Esophagus muscularis mucosa (tissue), 4 donors: ENCODE results near the gene ZNF423. TPM values are rescaled to one million over a fixed set of nuclear protein-coding genes. Genes with fewer than 3 reads are reported as not detected.

Experiments used
- DNase-seq: peaks from one replicate; pipeline ENCODE4 v3.0.0-alpha.2; 2017; ENCODE audit errors: extremely low spot score
- H3K27ac ChIP-seq, 4 donors: fragments of 200-600 bp; sonication (generic); replicated peaks in 1 of 4; 1 replicate in 3 of 4; 2 replicates in 1 of 4; pipeline ENCODE4 v1.5.1; 2016 to 2019; ENCODE audit warnings: mild to moderate bottlenecking in 1 of 4
- H3K27me3 ChIP-seq, 4 donors: fragments of 200-600 bp; sonication (generic); one replicate each; pipeline versions ENCODE4 v1.5.1 to v1.6.0; 2016 to 2019
- H3K36me3 ChIP-seq, 4 donors: fragments of 200-600 bp; sonication (generic); one replicate each; pipeline ENCODE4 v1.5.1; 2016 to 2019
- H3K4me1 ChIP-seq, 4 donors: fragments of 200-600 bp; sonication (generic); one replicate each; pipeline ENCODE4 v1.5.1; 2016 to 2019
- H3K4me3 ChIP-seq, 4 donors: fragments of 200-600 bp; sonication (generic); 1 replicate in 2 of 4; 2 replicates in 2 of 4; pipeline ENCODE4 v1.5.1; 2016 to 2019; ENCODE audit warnings: mild to moderate bottlenecking in 4 of 4, moderate library complexity in 1 of 4
- H3K9me3 ChIP-seq, 4 donors: fragments of 200-600 bp; sonication (generic); 1 replicate in 3 of 4; 2 replicates in 1 of 4; pipeline ENCODE4 v1.5.1; 2016 to 2019
- EP300 ChIP-seq: sonication (generic); formaldehyde crosslinking; IDR thresholded peaks from one replicate; pipeline ENCODE4 v1.6.1; 2017; ENCODE audit warnings: antibody characterized with exemption
- POLR2A ChIP-seq: fragments of 450-650 bp; IDR thresholded peaks from one replicate; pipeline ENCODE4 v1.6.1; 2017; ENCODE audit warnings: antibody characterized with exemption, moderate library complexity, mild to moderate bottlenecking, low read depth
- POLR2AphosphoS5 ChIP-seq, 2 donors: sonication (generic); formaldehyde crosslinking; IDR thresholded peaks; one replicate each; pipeline ENCODE4 v1.6.1; 2017; ENCODE audit warnings: antibody characterized with exemption in 2 of 2
- WGBS: methylation state at CpG from one replicate; pipeline ENCODE4 v1.1.5; 2018; 5-methylcytosine and 5-hydroxymethylcytosine counted together
- intact Hi-C: fragments of 100-400 bp; cut with DNase I; formaldehyde crosslinking; loops from one replicate; pipeline ENCODE4 v1.15.1; 2023
- total RNA-seq, 4 donors: library from RNA; depleted of rRNA; stranded (reverse); fragments of >200 nt; gene quantifications; one replicate each; pipeline versions ENCODE4 v1.1.0 to v1.2.1, GENCODE V29; 2016
- TF ChIP-seq, protein P1 (sequence below), 3 experiments: fragments of 200-600 bp in 2 of 3; fragments of 450-650 bp in 1 of 3; sonication (generic) in 2 of 3; IDR thresholded peaks; one replicate each; pipeline ENCODE4 v1.5.1; 2017 to 2019; ENCODE audit warnings: antibody characterized with exemption in 3 of 3, mild to moderate bottlenecking in 2 of 3, moderate library complexity in 1 of 3

The ZNF423 gene
- total RNA-seq, 4 donors from 2014 or later, result 8.7 to 22.5 (median 10.3) TPM

DNA sequence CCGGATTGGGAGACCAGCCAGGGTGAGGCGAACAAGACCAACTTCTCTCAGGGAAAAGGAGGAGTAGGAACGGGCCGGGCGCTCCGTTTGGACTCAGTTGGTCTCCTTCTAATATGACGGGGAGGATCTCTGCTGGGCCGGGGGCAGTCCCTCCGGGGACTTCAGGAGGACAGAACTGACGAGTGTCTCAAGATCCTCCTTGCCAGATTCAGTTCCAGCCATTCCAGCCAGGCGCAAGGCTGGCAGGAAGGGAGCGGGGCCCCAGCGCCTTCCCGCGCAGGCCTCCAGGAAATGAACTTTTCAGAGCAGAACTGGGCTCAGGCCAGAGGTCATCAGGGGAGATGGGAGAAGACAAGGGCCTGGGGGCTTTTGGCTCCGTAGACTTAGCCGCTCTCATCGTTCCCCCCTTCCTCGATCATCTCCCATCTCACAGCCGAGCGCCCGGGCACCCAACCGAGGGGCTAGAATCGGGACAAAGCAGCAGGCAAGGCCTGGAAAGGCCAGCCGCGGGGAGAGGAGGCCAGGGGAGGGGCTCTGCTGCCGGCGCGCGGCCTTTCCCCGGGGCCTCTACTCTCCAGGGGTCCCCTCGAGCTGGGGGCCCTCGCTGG lies 1.6 kb downstream of the ZNF423 start:
- Histone ChIP-seq H3K27me3 (peaks cover 0 to 5% (median 0%) of the 10 kb centered on the region in 4 donors), H3K36me3 (no peaks in the 10 kb centered on the region), H3K9me3 (no peaks in the 10 kb centered on the region), H3K27ac (peak overlapping the region; percentile 94 to 97 (median 96)), H3K4me1 (peaks cover 31 to 69% (median 66%) of the 10 kb centered on the region in 4 donors), H3K4me3 (peak overlapping the region; percentile 84 to 96 (median 87))
- no peak for DNase-seq
- TF ChIP-seq, protein P1, sequence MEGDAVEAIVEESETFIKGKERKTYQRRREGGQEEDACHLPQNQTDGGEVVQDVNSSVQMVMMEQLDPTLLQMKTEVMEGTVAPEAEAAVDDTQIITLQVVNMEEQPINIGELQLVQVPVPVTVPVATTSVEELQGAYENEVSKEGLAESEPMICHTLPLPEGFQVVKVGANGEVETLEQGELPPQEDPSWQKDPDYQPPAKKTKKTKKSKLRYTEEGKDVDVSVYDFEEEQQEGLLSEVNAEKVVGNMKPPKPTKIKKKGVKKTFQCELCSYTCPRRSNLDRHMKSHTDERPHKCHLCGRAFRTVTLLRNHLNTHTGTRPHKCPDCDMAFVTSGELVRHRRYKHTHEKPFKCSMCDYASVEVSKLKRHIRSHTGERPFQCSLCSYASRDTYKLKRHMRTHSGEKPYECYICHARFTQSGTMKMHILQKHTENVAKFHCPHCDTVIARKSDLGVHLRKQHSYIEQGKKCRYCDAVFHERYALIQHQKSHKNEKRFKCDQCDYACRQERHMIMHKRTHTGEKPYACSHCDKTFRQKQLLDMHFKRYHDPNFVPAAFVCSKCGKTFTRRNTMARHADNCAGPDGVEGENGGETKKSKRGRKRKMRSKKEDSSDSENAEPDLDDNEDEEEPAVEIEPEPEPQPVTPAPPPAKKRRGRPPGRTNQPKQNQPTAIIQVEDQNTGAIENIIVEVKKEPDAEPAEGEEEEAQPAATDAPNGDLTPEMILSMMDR (IDR thresholded peaks at IDR 0.05), result no peak
- TF ChIP-seq POLR2A, result no peak
- TF ChIP-seq POLR2AphosphoS5 (IDR thresholded peaks at IDR 0.05), result peak; percentile 35 to 39
- no peak for TF ChIP-seq EP300
- intact Hi-C loops, result no loop called here
- WGBS, result 31% methylated on average over 17 of the region's 33 CpGs

DNA sequence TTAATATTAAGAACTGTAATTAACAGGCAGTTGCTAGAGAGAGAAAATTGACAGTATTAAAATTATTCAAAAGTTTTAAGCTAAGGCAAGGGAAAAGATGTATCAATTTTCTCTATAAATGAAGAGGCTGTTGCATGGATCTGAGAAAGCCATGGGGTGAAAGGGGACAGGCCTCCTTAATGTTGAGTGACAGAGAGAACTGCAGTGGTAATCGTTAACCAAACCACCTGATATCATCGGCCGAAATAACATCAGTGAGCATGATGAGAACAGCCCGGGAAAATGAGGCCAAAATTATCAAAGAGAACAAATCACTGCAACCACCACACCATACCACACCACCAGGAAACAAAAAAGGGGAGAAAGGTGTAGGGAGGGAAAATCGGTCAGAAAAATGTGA lies 3.6 kb downstream of the ZNF423 start:
- Histone ChIP-seq H3K4me3 (no peak overlapping the region), H3K9me3 (no peaks in the 10 kb centered on the region), H3K36me3 (peaks cover 0 to 3% (median 0%) of the 10 kb centered on the region in 4 donors), H3K27ac (peak overlapping the region in 1 of 4 donors; percentile 34), H3K27me3 (no peaks in the 10 kb centered on the region), H3K4me1 (peaks cover 31 to 49% (median 47%) of the 10 kb centered on the region in 4 donors)
- no peak for DNase-seq
- TF ChIP-seq POLR2AphosphoS5 (IDR thresholded peaks at IDR 0.05), result no peak
- TF ChIP-seq EP300, result no peak
- TF ChIP-seq, protein P1 (IDR thresholded peaks at IDR 0.05), result no peak
- TF ChIP-seq POLR2A, result no peak
- WGBS, result 79% methylated on average over 5 of the region's 5 CpGs
- intact Hi-C loops, result no loop called here

DNA sequence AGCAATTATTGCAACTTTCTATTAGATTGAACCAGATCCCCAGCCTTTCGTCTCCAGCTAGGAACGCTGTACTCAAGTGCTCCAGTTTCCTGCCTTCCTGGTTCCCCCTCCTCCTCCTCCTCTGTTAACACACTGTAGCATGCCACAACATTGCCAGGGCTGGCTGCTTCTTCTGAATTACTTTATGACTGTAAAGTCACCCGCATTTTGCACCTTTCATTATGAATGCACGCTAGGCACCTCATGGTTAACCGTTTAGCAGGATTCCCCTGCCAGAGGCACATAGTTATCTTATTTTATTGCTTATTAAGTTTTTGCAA lies 4.5 kb downstream of the ZNF423 start:
- no peak overlapping the region for H3K27ac ChIP-seq
- 74% methylated on average over 5 of the region's 5 CpGs for WGBS
- intact Hi-C loops, result no loop called here

DNA sequence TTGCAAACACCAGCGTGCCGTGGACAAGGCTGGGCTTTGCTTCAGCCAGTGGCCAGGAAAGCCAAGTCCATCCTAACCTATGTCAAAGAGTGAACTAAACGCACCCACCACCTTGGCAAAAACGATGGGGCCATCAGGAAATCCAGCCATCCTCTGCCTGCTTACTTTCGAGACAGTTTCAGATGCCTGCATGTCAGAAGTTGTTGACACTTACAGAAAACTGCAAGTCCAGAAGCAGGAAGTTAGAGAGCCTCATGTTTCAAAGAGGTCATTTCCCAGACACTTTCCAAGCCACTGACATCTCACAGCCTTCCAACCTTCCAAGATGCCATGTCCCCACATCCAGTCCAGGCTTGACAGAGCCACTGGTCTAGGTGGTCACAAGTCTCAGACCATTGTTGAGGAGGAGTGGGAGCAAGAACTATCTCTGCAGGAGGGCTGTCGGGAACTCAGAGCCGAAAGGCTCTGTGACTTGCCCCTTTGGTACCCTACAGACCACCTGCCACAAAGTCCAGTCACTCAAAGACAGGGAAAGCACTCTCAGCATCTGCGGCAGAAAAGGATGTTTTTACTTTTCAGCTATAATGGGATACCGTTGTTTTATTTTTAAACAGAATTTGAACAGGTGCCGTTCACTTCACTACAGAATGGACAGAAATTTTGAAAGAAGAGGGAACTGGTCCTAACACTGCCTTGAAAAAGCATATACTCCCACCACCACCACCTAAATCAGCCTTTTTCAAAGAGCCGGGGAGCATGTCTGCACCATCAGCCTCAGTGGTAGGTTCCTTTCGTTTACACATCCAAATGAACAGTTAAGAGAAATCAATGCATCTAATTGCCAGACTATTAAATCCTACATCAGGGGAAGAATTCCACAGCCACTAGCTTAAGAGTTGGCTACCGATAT lies 5.1 kb downstream of the ZNF423 start:
- Histone ChIP-seq H3K9me3 (no peaks in the 10 kb centered on the region), H3K36me3 (peaks cover 0 to 3% (median 0%) of the 10 kb centered on the region in 4 donors), H3K4me3 (peak overlapping the region in 1 of 4 donors; percentile 2), H3K27ac (no peak overlapping the region), H3K4me1 (peaks cover 31 to 48% (median 45%) of the 10 kb centered on the region in 4 donors), H3K27me3 (no peaks in the 10 kb centered on the region)
- DNase-seq, result no peak
- TF ChIP-seq, protein P1 (IDR thresholded peaks at IDR 0.05), result no peak
- TF ChIP-seq EP300 (no peak), POLR2A (no peak), POLR2AphosphoS5 (IDR thresholded peaks at IDR 0.05) (no peak)
- intact Hi-C loops, result no loop called here
- WGBS, result 77% methylated on average over 13 of the region's 13 CpGs

More for the DNA sequence above, 4.5 kb downstream of the ZNF423 start:
- Histone ChIP-seq H3K4me3 (peak overlapping the region in 1 of 4 donors; percentile 2), H3K36me3 (peaks cover 0 to 3% (median 0%) of the 10 kb centered on the region in 4 donors), H3K9me3 (no peaks in the 10 kb centered on the region), H3K4me1 (peaks cover 31 to 49% (median 47%) of the 10 kb centered on the region in 4 donors), H3K27me3 (no peaks in the 10 kb centered on the region)
- TF ChIP-seq, protein P1 (IDR thresholded peaks at IDR 0.05), result no peak
- no peak for TF ChIP-seq EP300
- no peak for TF ChIP-seq POLR2A
- TF ChIP-seq POLR2AphosphoS5 (IDR thresholded peaks at IDR 0.05), result no peak
- no peak for DNase-seq
